GM21737 (cell line): ENCODE results near the gene SMC1A.

Experiments
- ATAC-seq: cut with Tn5 transposase; IDR thresholded peaks from one replicate; pipeline ENCODE4 v1.9.1; 2021; ENCODE audit warnings: mild to moderate bottlenecking, moderate library complexity; ENCODE audit not compliant: unreplicated experiment

The SMC1A gene

DNA sequence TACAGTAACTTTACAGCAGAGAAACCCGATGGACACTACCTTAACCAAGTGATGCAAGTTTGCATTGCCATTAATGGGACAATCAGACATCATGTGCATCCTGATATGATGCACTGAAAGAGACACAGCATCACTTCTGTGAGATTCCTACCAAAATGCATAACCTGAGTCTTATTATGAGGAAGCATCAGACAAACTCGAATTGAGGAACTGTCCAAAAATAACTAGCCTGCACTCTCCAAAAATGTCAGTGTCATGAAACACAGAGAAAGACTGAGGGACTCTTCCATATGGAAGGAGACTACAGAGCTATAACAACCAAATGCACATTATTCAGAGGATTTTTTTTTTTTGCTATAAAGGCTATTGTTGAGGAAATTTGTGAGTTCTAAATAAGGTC lies 74.5 kb downstream of the SMC1A start:
- ATAC-seq, result no peak

DNA sequence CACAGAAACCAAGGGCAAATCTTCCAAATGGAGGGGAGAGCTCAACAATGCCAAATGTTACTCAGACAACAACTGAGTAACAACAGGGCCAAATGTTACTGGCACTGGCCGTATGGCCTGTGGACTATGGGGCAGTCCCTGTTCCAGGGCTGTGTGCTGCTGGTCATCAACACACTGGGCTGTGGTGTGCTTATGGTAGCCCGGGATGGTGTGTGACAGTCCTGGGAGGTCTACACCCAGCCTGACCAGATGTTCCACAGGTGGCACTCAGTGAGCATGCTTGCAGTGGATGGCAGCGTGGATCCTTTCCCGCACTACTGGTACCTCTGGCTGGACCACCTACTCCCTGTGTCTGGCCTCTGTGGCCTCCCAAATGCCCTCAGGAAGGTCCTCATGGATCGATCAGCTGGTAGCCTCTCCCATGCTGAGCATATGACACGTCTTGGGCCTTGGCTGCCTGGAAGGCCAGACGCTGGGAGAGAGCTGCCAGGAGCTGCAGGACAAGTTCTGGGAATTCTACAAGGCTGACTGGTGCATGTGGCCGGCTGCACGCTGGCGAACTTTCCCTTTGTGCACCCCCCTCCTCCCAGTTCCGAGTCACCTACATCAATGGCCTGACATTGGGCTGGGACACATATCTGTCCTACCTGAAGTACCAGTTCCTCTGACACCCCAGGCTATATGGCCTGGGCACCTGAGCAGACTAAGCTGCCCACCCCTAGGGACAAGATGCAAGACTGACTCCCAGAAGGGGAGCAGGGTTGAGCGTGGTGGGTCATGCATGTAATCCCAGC lies 81.4 kb downstream of the SMC1A start:
- no peak for ATAC-seq

DNA sequence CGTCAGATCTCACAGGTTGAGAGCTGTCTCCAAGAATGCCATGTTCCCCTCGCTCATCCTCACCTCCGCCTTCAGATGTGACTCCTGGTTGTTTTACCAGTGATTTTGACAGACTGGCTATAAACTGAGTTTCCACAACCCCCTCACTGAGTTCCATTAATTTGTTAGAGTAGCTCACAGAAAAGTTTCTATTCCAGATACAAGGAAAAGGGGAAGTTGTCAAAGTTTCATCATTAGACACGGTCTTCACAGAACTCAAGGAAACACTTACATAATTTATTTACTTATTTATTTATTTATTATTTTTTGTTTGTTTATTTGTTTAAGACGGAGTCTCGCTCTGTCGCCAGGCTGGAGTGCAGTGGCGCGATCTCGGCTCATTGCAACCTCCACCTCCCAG lies 85.4 kb downstream of the SMC1A start:
- no peak for ATAC-seq

DNA sequence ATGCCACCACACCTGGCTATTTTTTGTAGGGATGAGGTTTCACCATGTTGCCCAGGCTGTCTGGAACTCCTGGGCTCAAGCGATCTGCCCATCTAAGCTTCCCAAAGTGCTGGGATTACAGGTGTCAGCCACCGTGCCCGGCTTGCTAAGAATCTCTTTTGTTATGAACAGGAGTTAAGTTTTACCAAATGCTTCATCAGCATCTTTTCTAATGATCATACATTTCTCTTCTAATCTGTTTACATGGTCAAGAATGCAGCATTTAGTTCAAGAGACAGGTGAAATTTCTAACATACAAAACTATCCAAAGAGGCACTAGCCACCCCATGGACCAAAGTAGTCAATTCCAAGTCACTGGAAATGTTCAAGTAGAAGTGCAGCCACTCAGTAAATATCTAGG lies 88.6 kb downstream of the SMC1A start:
- no peak for ATAC-seq

DNA sequence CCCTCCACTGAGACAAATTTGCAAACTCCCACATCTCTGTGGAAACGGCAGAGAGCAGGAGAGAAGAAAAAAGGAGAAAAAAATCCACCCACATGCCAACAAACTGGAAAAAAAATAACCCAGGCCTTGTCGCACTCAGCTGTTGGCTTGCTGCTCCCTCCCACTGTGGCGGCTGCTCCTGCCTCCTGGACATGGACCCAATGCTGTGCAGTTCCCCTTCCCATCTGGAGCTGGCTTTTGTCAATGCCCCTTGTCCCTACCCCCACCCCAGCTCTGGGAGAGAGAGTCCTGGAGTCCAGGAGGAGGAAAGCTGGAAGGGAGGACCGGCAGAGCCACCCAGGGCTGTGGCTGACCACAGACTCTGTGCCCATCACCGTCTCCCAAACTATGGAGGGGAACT lies 90.2 kb downstream of the SMC1A start:
- no peak for ATAC-seq

GRCh38 chrX:53330331-53330730 lies 92.1 kb downstream of the SMC1A start:
- ATAC-seq, result no peak

DNA sequence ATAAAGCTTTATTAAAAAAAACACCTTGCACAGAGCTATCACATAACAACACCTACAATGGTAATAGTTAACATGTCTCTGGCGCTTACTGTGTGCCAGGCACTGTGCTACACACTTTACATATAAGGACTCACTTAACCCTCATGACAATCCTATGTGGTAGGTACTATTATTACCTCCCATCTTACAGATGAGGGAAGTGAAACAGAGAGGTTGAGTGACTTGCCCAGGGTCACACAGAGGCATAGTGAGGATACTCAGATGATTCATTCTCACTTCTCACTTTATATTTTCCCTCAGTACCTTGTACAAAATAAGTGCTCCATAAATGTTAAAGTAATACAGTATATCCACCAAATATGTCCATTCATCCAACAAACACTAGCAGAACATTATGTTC lies 97.7 kb downstream of the SMC1A start:
- no peak for ATAC-seq
